GM18870 (cell line): ENCODE results near the gene MALRD1.
"Not testable (repeated sequence)": the region's sequence is repeated elsewhere in the genome, so short reads cannot be mapped to it uniquely, and the experiment has no call there.

ENCODE experiments used
- ATAC-seq: cut with Tn5 transposase; IDR thresholded peaks from one replicate; pipeline ENCODE4 v1.9.1; 2021; ENCODE audit warnings: moderate library complexity; ENCODE audit not compliant: unreplicated experiment

Gene MALRD1

DNA sequence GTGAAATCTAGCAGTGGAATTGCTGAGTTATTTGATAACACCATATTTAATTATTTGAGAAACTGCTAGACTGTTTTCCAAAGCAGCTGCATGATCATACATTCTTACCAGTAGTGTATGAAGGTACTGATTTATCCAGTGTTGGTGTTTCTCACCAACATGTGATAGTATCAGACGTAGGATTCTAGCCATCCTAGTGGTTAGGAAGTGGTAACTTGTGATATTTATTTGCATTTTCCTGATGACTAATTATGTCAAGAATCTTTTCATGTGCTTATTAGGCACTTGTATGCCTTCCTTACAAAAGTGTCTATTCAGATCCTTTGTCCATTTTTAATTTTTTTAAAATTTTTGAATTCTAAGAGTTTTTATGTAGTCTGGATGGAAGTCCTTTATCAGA is 713.4 kb downstream of the MALRD1 start:
- no peak for ATAC-seq

DNA sequence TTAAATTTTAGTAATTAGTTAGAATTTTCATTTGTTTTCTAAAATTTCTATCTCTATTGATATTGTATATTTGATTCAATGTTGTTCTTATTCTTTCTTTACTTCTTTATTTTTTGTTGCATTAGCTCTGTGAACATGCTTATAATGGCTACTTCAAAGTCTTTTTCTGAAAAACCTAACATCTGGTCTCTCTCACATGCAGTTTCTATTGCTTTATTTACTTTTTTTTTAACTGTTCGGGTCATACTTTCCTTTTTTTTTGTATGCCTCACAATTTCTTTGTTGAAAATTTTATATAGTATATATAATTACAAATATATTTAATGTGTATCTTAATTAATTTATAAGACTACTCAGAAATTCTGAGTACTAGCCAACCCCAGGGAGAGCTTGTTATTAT is 715.5 kb downstream of the MALRD1 start:
- ATAC-seq = no peak

DNA sequence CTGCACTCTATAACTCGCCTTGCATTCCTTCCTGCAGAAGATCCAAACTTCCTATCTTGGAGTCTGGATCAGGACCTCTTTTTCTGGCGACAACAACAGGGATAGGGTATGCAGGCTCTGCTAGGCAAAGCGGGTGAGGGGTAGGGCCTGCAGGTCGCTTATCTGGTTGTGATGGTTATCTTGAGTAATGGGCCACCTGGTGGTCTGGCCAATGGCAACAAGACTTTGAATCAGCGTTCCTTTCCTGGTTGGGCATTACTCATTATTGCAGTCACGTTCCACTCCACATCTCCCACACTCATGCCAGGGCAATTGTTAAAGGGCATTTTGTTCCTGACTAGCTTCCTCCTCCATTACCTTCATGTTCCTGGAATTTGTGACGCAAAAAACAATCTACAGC is 719.3 kb downstream of the MALRD1 start:
- no peak for ATAC-seq

DNA sequence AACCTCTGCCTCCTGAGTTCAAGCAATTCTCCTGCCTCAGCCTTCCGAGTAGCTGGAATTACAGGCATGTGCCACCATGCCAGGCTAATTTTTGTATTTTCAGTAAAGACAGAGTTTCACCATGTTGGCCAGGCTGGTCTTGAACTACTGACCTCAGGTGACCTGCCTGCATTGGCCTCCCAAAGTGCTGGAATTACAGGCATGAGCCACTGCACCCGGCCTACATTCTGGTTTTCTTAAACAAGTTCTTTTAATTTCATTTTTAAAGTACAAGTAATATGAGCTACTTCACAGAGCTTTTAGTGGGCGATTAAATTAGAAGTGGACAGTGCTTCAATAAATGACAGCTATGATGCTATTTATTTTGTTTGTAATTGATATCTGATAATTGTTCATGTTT is 721.2 kb downstream of the MALRD1 start:
- ATAC-seq = not testable (repeated sequence)

DNA sequence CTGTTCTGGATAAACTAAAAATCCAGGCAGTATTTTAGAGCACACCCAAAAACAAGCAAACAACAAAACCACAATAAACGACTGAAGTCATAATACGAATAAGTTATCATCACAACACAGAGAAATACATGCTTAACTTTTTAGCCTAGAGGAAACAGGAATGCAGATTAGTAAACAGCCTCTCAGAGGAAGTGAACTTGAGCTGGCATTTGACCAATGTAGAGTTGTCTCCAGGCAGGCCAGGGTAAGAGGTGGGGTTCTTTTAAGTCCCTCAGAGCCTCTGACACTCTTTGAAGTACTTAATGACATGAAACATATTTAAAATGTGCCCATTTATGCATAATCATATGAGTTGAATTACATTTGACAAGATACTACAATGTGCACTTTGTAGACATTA is 724.4 kb downstream of the MALRD1 start:
- ATAC-seq = no peak

- no peak for ATAC-seq
Measured at GRCh38 chr10:19775296-19775695, 726.7 kb downstream of the MALRD1 start.

GRCh38 chr10:19777806-19778205 is 729.2 kb downstream of the MALRD1 start:
- no peak for ATAC-seq

GRCh38 chr10:19778996-19779395 is 730.4 kb downstream of the MALRD1 start:
- ATAC-seq = no peak

DNA sequence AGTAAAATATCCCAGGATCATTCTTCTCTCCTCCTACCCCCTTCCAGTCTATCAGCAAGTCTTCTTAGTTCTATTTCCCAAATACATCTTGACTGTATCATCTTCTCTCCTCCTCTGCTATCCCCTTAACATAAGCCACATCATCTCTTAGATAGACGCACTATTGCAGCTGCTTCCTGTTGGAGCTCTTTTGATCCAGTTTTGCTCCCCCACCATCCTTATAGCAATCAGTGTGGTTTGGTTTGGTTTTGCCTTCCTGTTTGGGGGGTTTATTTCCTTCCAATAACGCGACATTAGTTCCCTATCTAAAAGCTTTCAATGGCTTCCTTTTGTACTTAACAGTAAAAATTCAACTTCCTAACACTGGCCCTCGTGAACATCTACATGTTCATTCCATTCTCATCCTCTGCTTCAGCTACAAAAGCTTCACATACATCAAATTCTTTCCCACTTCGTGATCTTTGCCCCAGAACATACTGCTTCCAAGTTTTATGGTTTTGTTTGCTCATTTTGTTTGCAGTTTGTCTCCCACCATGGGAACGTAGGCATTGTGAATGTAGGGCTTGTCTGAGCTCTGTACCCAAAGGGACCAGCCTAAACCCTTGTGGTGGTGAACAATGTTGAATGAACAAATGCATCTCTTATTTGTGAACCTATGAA is 734.0 kb downstream of the MALRD1 start:
- ATAC-seq = no peak

DNA sequence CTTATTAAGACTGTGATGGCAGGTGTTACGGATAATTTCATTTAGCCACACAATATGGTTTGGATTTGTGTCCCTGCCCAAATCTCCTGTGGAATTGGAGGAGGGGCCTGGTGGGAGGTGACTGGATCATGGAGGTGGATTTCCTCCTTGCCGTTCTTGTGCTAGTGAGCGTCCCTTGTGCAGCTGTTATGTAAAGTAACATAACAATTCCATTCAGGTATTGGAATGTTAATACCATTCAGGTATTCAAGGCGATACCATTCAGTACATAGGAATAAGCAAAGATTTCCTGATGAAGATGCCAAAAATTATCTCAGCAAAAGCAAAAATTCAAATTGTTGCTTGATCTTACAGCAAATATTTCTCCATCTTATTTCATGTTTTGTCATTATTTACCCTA is 735.1 kb downstream of the MALRD1 start:
- no peak for ATAC-seq
